Mammary epithelial cell (primary cell): ENCODE results near the gene ADAMTS7.
"Not testable (repeated sequence)": the region's sequence is repeated elsewhere in the genome, so short reads cannot be mapped to it uniquely, and the experiment has no call there.

Source experiments
- EZH2 ChIP-seq: IDR thresholded peaks from 2 replicates; pipeline ENCODE4 v1.6.1; 2012; ENCODE audit warnings: low read length, inconsistent platforms, borderline replicate concordance
- TF ChIP-seq, protein P1 (sequence below), 2 donors: IDR thresholded peaks in 1 of 2; conservative IDR thresholded peaks in 1 of 2; 2 replicates each; pipeline ENCODE4 v1.5.1; 2011 to 2012; ENCODE audit warnings: inconsistent platforms in 2 of 2, low read length in 2 of 2, mild to moderate bottlenecking in 2 of 2, control low read depth in 1 of 2, low read depth in 1 of 2; ENCODE audit not compliant: insufficient read depth in 1 of 2; ENCODE audit errors: extremely low read depth in 1 of 2

- TF ChIP-seq, protein P1, sequence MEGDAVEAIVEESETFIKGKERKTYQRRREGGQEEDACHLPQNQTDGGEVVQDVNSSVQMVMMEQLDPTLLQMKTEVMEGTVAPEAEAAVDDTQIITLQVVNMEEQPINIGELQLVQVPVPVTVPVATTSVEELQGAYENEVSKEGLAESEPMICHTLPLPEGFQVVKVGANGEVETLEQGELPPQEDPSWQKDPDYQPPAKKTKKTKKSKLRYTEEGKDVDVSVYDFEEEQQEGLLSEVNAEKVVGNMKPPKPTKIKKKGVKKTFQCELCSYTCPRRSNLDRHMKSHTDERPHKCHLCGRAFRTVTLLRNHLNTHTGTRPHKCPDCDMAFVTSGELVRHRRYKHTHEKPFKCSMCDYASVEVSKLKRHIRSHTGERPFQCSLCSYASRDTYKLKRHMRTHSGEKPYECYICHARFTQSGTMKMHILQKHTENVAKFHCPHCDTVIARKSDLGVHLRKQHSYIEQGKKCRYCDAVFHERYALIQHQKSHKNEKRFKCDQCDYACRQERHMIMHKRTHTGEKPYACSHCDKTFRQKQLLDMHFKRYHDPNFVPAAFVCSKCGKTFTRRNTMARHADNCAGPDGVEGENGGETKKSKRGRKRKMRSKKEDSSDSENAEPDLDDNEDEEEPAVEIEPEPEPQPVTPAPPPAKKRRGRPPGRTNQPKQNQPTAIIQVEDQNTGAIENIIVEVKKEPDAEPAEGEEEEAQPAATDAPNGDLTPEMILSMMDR (conservative IDR thresholded peaks at IDR 0.05 in 1 of 2, IDR thresholded peaks at IDR 0.05 in 1 of 2; ENCODE audit: extremely low read depth in 1 of 2, insufficient read depth in 1 of 2, low read depth in 1 of 2, low read length in 2 of 2): not testable (repeated sequence)
- TF ChIP-seq EZH2: not testable (repeated sequence)
These were observed 69.6 kb downstream of the ADAMTS7 start for GRCh38 chr15:78741674-78742073.
